Central memory CD8-positive, alpha-beta T cell (primary cell): ENCODE measurements around the gene PTER.

ENCODE experiments used
- ATAC-seq: fragments of 150-1000 bp; cut with Tn5 transposase; replicated peaks from 2 replicates; pipeline ENCODE4 v1.10.0; 2022; ENCODE audit warnings: mild to moderate bottlenecking, moderate FRiP score, moderate number of reproducible peaks; ENCODE audit not compliant: poor library complexity, severe bottlenecking; ENCODE audit errors: extremely low read depth
- DNase-seq, 2 donors: peaks; one replicate each; pipeline ENCODE4 v3.0.0; 2021; ENCODE audit warnings: low spot score in 2 of 2
- H3K27ac Mint-ChIP-seq: one replicate; pipeline ENCODE4 v1.8.0; 2022; ENCODE audit warnings: low read depth, mild to moderate bottlenecking, moderate library complexity, mixed read lengths
- H3K27me3 Mint-ChIP-seq: one replicate; pipeline ENCODE4 v1.8.0; 2022; ENCODE audit warnings: mixed read lengths
- H3K36me3 Mint-ChIP-seq: one replicate; pipeline ENCODE4 v1.8.0; 2022; ENCODE audit warnings: mild to moderate bottlenecking, moderate library complexity, mixed read lengths; ENCODE audit not compliant: insufficient read depth
- H3K4me1 Mint-ChIP-seq: one replicate; pipeline ENCODE4 v1.8.0; 2022; ENCODE audit warnings: mixed read lengths
- H3K4me3 Mint-ChIP-seq: one replicate; pipeline ENCODE4 v1.8.0; 2022; ENCODE audit warnings: mild to moderate bottlenecking, moderate library complexity, mixed read lengths
- H3K9me3 Mint-ChIP-seq: one replicate; pipeline ENCODE4 v1.8.0; 2022; ENCODE audit warnings: mixed read lengths

Gene PTER

DNA sequence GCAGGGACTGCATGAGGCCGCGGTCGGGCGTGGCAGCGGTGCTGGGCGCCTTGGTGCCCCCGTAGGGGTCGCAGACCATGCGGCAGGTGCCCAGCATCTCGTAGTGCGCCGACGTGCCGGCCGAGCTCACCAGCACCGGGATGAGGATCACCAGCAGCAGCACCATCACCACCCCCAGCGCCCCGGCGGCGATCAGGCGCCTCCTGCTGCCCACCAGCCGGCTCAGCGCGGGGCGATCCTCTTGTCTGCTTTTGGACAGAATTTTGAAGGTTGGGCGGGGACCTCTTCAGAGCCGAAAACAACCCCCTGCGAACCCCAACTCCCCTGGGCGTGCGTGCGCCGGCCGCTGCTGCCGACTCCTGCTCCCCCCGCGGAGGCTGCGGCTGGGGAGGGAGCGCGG lies 84.1 kb downstream of the PTER start:
- H3K27me3 Mint-ChIP-seq = peaks cover 60% of the 10 kb centered on the region
- DNase-seq (no peak), ATAC-seq (peak; percentile 9)
- H3K4me3 Mint-ChIP-seq = peak overlapping the region; percentile 86
- H3K27ac Mint-ChIP-seq = no peak overlapping the region
- no peaks in the 10 kb centered on the region for H3K9me3 Mint-ChIP-seq
- no peaks in the 10 kb centered on the region for H3K36me3 Mint-ChIP-seq
- H3K4me1 Mint-ChIP-seq = peaks cover 6% of the 10 kb centered on the region

GRCh38 chr10:16521311-16522016 lies 84.7 kb downstream of the PTER start, which contains the start of gene C1QL3:
TSS of gene C1QL3 (minus strand) at chr10:16521879. CDS start at chr10:16521065, 814 bp downstream.
- H3K4me3 Mint-ChIP-seq = peak within 1 kb of the TSS; percentile 86
- ATAC-seq (peak; percentile 52), DNase-seq (no peak)
- no peaks in the 10 kb centered on the region for H3K36me3 Mint-ChIP-seq
- H3K27ac Mint-ChIP-seq = no peak within 1 kb of the TSS
- H3K27me3 Mint-ChIP-seq = peaks cover 60% of the 10 kb centered on the region
- no peaks in the 10 kb centered on the region for H3K9me3 Mint-ChIP-seq
- peaks cover 6% of the 10 kb centered on the region for H3K4me1 Mint-ChIP-seq

DNA sequence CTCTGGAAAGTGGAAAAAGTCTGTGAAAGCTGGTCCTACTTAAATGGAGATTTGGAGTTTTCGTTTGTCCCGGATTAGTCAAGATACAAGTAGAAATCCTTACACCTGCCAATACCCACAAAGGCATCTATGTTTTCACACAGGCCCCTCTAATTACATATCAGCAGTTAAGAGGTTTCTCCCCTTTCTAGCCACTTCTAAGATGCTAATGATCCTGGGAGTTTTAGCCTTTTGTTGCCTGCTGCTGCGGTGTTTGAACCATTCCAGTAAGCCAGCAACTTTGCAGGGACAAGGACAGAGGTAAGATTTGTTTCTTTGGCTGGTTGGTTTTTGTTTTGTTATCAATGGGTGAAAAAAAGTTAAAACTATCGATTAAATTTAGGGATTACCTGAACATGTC lies 90.6 kb downstream of the PTER start:
- H3K27me3 Mint-ChIP-seq = peaks cover 82% of the 10 kb centered on the region
- H3K27ac Mint-ChIP-seq = no peak overlapping the region
- DNase-seq (no peak), ATAC-seq (no peak)
- H3K9me3 Mint-ChIP-seq = no peaks in the 10 kb centered on the region
- peaks cover 1% of the 10 kb centered on the region for H3K36me3 Mint-ChIP-seq
- no peak overlapping the region for H3K4me3 Mint-ChIP-seq
- H3K4me1 Mint-ChIP-seq = no peaks in the 10 kb centered on the region

- ATAC-seq (no peak), DNase-seq (no peak)
- no peaks in the 10 kb centered on the region for H3K4me1 Mint-ChIP-seq
- H3K4me3 Mint-ChIP-seq = no peak overlapping the region
- H3K36me3 Mint-ChIP-seq = peaks cover 3% of the 10 kb centered on the region
- no peak overlapping the region for H3K27ac Mint-ChIP-seq
- peaks cover 63% of the 10 kb centered on the region for H3K27me3 Mint-ChIP-seq
- H3K9me3 Mint-ChIP-seq = no peaks in the 10 kb centered on the region
These were observed 93.0 kb downstream of the PTER start for GRCh38 chr10:16529853-16530252.

DNA sequence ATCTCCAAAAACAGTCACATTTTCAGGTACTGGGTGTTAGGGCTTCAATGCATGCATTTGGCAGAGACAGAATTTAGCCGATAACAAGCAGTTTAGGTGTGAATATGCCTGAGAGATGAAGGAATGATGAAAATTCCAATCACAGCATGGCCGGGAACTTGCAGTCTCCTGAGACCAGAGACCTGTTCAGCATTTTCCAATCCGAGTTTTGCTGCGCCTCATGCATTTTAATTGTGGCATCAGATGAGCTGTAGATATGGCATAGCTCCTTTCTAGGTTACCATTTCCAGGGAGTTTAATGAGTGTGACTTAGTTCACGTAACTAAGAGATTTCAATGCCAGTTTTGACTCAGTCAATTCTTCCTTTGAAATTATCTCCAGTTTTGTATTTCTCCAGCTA lies 99.3 kb downstream of the PTER start:
- Mint-ChIP-seq H3K4me1 (no peaks in the 10 kb centered on the region), H3K9me3 (no peaks in the 10 kb centered on the region), H3K4me3 (no peak overlapping the region), H3K27me3 (peaks cover 38% of the 10 kb centered on the region), H3K27ac (no peak overlapping the region), H3K36me3 (peaks cover 4% of the 10 kb centered on the region)
- DNase-seq (no peak), ATAC-seq (no peak)

- ATAC-seq = no peak
- H3K4me1 Mint-ChIP-seq = no peaks in the 10 kb centered on the region
- H3K4me3 Mint-ChIP-seq = no peak overlapping the region
- no peak for DNase-seq
- no peak overlapping the region for H3K27ac Mint-ChIP-seq
- no peaks in the 10 kb centered on the region for H3K9me3 Mint-ChIP-seq
- peaks cover 58% of the 10 kb centered on the region for H3K27me3 Mint-ChIP-seq
- H3K36me3 Mint-ChIP-seq = peaks cover 2% of the 10 kb centered on the region
These were observed 107.3 kb downstream of the PTER start for GRCh38 chr10:16544099-16544498.

GRCh38 chr10:16544591-16544990 lies 107.8 kb downstream of the PTER start:
- H3K4me3 Mint-ChIP-seq = no peak overlapping the region
- no peak overlapping the region for H3K27ac Mint-ChIP-seq
- peaks cover 2% of the 10 kb centered on the region for H3K36me3 Mint-ChIP-seq
- H3K4me1 Mint-ChIP-seq = no peaks in the 10 kb centered on the region
- no peak for ATAC-seq
- H3K9me3 Mint-ChIP-seq = no peaks in the 10 kb centered on the region
- no peak for DNase-seq
- H3K27me3 Mint-ChIP-seq = peaks cover 58% of the 10 kb centered on the region

DNA sequence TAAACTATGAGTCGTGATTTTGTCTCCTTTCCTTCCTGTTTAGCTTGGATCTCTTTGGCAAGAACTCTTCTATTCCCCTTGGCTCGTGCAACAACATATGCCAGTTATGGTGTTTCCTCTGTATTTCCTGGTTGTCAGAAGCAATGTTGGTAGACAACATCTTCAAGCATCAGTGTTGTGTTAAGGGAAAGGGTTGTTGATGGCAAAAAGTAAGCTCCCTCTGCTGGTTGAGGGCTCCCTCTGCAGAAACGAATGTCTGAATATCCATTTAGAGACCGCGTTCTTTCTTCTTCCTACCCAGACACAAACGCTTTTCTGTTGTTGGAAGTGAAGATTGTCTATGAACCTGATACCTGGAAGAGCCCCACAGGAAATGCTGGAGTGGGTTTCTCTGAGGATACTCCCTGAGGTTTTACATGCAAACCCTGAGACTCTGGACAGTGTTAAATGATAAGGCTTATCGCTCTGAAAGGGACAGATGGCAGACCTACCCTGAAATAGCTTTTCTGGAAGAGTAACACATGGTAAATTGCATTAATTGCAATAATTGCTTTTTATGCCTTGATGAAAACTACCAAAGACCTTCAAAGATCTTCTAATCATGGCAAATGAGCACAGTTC lies 108.4 kb downstream of the PTER start:
- H3K4me1 Mint-ChIP-seq = no peaks in the 10 kb centered on the region
- peaks cover 58% of the 10 kb centered on the region for H3K27me3 Mint-ChIP-seq
- H3K4me3 Mint-ChIP-seq = no peak overlapping the region
- ATAC-seq = no peak
- H3K27ac Mint-ChIP-seq = no peak overlapping the region
- no peaks in the 10 kb centered on the region for H3K9me3 Mint-ChIP-seq
- peaks cover 2% of the 10 kb centered on the region for H3K36me3 Mint-ChIP-seq
- no peak for DNase-seq

- H3K27me3 Mint-ChIP-seq = peaks cover 55% of the 10 kb centered on the region
- H3K36me3 Mint-ChIP-seq = no peaks in the 10 kb centered on the region
- H3K4me3 Mint-ChIP-seq = no peak overlapping the region
- no peaks in the 10 kb centered on the region for H3K9me3 Mint-ChIP-seq
- no peak for ATAC-seq
- DNase-seq = no peak
- no peaks in the 10 kb centered on the region for H3K4me1 Mint-ChIP-seq
- no peak overlapping the region for H3K27ac Mint-ChIP-seq
These were observed 111.2 kb downstream of the PTER start for GRCh38 chr10:16547973-16548372.

GRCh38 chr10:16559236-16559773 lies 122.5 kb downstream of the PTER start:
- H3K36me3 Mint-ChIP-seq = peaks cover 2% of the 10 kb centered on the region
- H3K27ac Mint-ChIP-seq = no peak overlapping the region
- no peaks in the 10 kb centered on the region for H3K9me3 Mint-ChIP-seq
- peaks cover 76% of the 10 kb centered on the region for H3K27me3 Mint-ChIP-seq
- H3K4me3 Mint-ChIP-seq = no peak overlapping the region
- DNase-seq (no peak), ATAC-seq (no peak)
- H3K4me1 Mint-ChIP-seq = no peaks in the 10 kb centered on the region

- no peak for DNase-seq
- Mint-ChIP-seq H3K4me3 (no peak overlapping the region), H3K9me3 (no peaks in the 10 kb centered on the region), H3K27ac (no peak overlapping the region), H3K36me3 (no peaks in the 10 kb centered on the region), H3K27me3 (peaks cover 60% of the 10 kb centered on the region), H3K4me1 (no peaks in the 10 kb centered on the region)
- no peak for ATAC-seq
These were observed 126.1 kb downstream of the PTER start for GRCh38 chr10:16562891-16563290.
